ENCODE data around the gene KRT13.

GRCh38 chr17:41512546-41513167 is 7.2 kb upstream of the KRT13 start:
- TF ChIP-seq CTCF (IDR thresholded peaks at IDR 0.05) (no peak), POLR2AphosphoS5 (IDR thresholded peaks at IDR 0.05) (no peak), POLR2A (IDR thresholded peaks at IDR 0.05) (no peak)

All from breast epithelium (tissue), 3 donors.